ENCODE measurements around the gene TAP1.
A peak's percentile ranks its signal among the peaks of the same experiment; 100 is the strongest.

The TAP1 gene

DNA sequence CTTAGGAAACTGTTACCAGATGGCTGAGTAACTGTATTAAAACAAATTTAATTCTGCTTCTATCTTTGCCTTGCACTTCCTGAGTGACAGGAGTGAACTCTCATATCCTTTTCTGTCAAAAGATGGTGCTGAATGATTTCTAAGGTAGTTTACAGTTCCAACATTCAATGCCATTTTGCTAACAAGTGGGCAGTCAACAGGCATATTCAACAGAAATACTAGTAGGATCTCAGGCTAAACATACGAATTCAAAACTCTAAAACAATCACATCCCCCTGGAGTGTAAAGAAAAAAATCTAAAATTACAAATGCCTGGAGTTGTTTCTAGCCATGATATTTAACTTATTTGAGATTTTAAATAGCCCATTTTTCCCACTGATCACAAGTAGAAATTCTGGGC, 7.2 kb upstream of the TAP1 start:
- no peak for TF ChIP-seq CTCF (IDR thresholded peaks at IDR 0.05; ENCODE audit: control insufficient read depth, extremely low read depth, insufficient read depth)
- DNase-seq (ENCODE audit: low read depth) = no peak
- H3K4me3 ChIP-seq (ENCODE audit: low read depth, low read length) = no peak overlapping the region

DNA sequence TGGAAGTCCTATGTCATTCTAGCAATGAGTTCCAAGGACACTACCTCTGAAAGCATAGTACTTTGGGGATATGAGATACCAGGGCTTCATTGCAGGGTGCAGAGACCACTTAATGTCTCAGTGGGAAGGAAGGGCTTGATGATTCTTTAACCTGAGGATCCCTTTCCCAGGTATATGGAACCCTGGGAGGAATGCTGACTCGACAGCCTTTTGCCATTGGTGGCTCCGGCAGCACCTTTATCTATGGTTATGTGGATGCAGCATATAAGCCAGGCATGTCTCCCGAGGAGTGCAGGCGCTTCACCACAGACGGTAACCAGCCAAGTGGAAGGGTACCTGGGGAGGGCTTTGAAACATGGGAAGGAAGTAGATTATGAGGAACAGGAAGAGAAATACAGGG, 4.7 kb upstream of the TAP1 start:
- no peak for DNase-seq (ENCODE audit: low read depth)
- TF ChIP-seq CTCF (IDR thresholded peaks at IDR 0.05; ENCODE audit: control insufficient read depth, extremely low read depth, insufficient read depth) = no peak

DNA sequence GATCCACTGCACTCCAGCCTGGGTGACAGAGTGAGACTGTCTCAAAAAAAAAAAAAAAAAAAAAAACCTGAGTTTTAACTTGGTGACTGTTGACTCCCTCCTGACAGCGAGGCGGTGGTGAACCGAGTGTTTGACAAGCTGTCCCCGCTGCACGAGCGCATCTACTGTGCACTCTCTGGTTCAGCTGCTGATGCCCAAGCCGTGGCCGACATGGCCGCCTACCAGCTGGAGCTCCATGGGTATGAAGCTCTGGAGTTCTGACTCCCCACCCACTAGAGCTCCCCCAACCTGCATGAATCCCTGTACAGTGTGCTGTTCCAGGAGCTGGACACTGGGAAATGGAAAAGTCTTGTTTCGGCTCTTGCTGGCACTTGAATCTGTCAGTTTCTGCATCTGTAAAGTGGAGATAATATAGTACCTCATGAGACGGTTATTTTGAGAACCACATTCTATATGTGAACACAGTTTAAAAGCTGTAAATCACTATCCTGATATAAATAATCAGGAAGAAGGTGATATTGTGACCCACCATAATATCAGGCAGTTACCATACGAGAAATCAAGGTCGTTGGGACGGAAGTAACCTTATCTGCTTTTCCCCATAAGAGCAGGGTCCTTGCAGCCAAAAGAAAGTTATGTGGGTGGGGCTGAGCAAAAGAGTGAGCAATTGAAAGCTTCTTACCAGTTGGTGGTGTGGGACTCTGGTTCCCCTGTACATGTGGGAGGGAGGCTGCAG, 3.8 kb upstream of the TAP1 start:
- H3K4me3 ChIP-seq (ENCODE audit: low read depth, low read length) = no peak overlapping the region
- no peak for DNase-seq (ENCODE audit: low read depth)
- no peak for TF ChIP-seq CTCF (IDR thresholded peaks at IDR 0.05; ENCODE audit: control insufficient read depth, extremely low read depth, insufficient read depth)

More for the DNA sequence above, 4.7 kb upstream of the TAP1 start:
- no peak overlapping the region for H3K4me3 ChIP-seq (ENCODE audit: low read depth, low read length)

DNA sequence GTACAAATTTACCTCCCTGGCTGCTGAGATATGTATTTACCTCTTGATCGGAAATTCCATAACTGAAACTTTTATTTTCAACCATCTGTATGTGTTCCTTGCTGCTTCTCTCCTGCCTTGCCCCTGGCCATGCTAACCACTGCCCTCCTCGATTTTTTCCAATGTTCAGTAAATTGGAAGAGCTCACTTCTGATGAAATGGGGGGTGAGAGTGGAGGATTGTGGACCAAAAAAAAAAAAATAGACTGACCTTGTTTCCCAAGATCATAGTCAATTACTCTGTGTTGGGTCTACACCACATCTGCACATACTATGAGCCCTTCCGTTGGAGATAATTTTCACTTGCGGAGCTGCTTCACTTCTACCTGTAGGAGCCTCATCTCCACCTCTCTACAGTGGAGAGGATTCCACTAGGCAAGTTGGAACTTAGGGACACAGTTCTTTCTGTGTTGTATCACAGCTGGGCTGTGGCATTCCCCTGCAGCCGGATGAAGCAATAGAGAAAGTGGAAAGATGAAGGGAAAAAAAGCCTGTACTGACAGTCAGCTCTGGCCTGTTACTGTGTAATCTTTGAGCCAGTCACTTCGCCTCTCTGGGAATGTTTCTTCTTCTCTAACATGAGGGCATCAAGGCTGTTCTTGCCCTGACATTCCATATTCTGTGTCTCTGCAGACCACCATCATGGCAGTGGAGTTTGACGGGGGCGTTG, 2.1 kb upstream of the TAP1 start:
- DNase-seq (ENCODE audit: low read depth) = no peak
- H3K4me3 ChIP-seq (ENCODE audit: low read depth, low read length) = no peak overlapping the region
- TF ChIP-seq CTCF (IDR thresholded peaks at IDR 0.05; ENCODE audit: control insufficient read depth, extremely low read depth, insufficient read depth) = no peak

GRCh38 chr6:32854376-32855178, 1.1 kb upstream of the TAP1 start:
- no peak for DNase-seq (ENCODE audit: low read depth)
- H3K4me3 ChIP-seq (ENCODE audit: low read depth, low read length) = peak overlapping the region; percentile 71
- TF ChIP-seq CTCF (IDR thresholded peaks at IDR 0.05; ENCODE audit: control insufficient read depth, extremely low read depth, insufficient read depth) = no peak

DNA sequence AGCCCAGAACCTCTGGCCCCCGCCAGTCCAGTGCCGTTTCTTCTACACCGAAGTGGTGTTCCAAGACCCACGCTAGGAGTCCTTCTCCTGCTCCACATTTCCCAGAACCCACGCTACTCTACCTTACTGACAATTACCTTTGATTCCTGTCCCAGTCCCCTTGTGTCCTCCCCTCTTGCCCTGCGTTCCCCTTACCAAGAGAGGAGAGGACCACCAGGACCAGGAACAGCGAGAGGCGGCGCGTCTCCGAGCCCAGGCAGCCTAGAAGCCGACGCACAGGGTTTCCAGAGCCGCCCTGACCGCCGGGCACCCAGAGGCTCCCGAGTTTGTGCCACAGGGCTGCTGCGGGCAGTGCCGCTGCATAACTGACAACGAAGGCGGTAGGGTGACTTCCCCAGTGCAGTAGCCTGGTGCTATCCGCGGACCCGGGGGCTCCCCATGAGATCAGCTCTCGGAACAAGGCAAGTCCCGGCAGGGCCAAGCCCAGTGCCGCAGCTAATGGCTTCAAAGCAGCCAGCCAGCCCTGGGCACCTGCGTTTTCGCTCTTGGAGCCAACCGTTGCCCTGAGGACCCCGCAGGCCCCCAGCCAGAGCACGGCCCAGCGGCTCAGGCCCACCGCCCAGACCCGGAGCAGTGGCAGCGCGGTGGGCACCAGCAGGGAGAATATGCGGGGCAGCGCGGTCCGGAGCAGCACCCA, 512 bp downstream of the TAP1 start:
- H3K4me3 ChIP-seq (ENCODE audit: low read depth, low read length) = peak overlapping the region; percentile 71
- DNase-seq (ENCODE audit: low read depth) = no peak
- TF ChIP-seq CTCF (IDR thresholded peaks at IDR 0.05; ENCODE audit: control insufficient read depth, extremely low read depth, insufficient read depth) = no peak

Measured in LNCaP clone FGC (cell line).